NT2/D1 (cell line): ENCODE data around the gene SEC14L5.

Experiments
- SUZ12 ChIP-seq: IDR thresholded peaks from 2 replicates; pipeline ENCODE4 v1.6.1; 2011; ENCODE audit not compliant: insufficient read length, insufficient read depth; ENCODE audit errors: extremely low read depth
- YY1 ChIP-seq: IDR thresholded peaks from 2 replicates; pipeline ENCODE4 v1.6.1; 2011; ENCODE audit not compliant: insufficient read length, insufficient read depth

GRCh38 chr16:5045499-5046115, 87.5 kb downstream of the SEC14L5 start:
- TF ChIP-seq SUZ12 = no peak
- TF ChIP-seq YY1 = no peak
